GM10248 (cell line): ENCODE results near the gene CCDC8.

ENCODE experiments used
- CTCF ChIA-PET: fragments of 300-600 bp; sonication (Branson Sonifier 250); formaldehyde crosslinking; extraction: SDS; loops from one replicate; lab custom pipeline; 2021; ENCODE audit warnings: antibody characterized with exemption; lab: Yijun Ruan, JAX
- POLR2A ChIA-PET: fragments of 350-650 bp; sonication (Branson Sonifier 250); formaldehyde crosslinking; extraction: SDS; loops from one replicate; lab custom pipeline; 2020; ENCODE audit warnings: antibody characterized with exemption; lab: Yijun Ruan, JAX
- DNase-seq: peaks from one replicate; pipeline ENCODE4 v3.0.0; 2012; ENCODE audit errors: extremely low spot score
- TF ChIP-seq, protein P1 (sequence below): IDR thresholded peaks from 2 replicates; pipeline ENCODE4 v1.5.1; 2012; ENCODE audit warnings: mild to moderate bottlenecking, low read depth; ENCODE audit errors: extremely low read depth, missing control alignments, control extremely low read depth

Gene CCDC8

DNA sequence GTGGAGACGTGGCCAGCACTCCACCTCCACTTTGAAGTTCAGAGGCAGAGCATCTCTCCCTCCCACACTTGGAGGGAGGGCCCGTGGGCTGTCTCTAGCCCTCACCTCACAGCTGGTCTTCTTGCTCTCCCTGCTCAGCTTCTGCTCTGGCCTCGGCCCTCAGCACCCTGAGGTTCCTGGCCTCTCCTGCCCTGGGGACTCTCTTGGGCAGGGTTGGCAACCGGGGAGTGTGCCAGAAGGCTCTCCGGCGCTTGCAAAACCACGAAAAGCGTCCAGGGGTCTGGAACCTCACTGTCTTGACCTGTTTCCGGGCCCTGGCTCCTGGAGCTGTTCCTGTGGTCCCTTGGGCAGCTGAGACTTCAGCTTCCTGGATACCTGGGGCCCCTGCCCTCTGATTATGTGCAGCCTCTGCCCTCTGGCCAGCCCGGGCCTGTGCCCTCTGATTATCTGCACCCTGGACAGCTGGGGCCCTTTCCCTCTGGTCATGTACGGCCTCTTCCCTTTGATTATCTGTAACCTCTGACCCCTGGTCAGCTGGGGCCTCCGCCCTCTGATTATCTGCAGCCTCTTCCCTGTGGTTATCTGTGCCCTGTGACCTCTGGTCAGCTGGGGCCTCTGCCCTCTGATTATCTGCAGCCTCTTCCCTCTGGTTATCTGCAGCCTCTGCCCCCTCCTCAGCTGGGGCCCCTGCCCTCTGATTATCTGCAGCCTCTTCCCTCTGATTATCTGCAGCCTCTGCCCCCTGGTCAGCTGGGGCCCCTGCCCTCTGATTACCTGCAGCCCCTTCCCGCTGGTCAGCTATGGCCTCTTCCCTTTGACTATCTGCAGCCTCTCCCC is 2.1 kb downstream of the CCDC8 start:
- ChIA-PET POLR2A (no interaction called here), CTCF (interaction anchor here (1.2 kb wide), 1 partner anchor 15 kb away, joined by 3 read pairs; no protein-coding TSS in a partner anchor)

DNA sequence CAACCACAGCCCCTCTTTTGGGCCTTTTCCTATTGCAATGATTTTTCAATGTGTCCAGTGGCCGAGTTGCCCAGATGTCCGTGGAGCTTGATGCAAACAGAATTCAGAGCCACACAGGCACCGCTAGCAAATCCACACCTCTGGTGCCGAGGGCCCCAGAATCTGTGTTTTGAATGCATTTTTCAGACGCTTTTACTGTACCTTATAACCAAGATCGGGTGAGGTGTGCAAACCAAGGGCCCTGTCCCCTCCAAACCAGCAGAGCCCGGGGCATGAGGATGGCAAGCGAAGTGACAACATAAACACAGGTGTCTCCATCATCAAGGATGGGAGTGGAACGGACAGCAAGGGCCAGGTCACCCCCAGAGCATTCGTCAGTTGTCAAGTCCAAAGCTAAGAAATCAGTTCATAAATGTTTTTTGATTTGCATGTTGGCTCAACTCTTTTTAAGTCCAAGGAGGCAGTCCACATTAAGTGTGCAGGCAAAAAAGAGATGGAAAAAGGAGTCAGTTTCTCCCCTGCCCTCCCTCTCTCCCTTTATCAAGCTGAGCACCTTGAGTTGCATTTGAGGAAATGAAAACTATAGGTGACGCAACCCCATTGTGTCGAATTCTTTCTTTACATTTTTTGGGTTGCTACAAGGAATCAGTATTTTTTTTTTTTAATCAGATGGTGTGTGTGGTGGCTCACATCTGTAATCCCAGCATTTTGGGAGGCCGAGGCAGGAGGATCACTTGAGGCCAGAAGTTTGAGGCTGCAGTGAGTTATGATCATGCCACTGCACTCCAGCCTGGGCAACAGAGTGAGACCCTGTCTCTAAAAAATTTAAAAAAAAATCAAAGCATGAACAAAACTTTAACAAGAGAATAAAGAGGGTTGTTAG is 2.9 kb downstream of the CCDC8 start:
- TF ChIP-seq, protein P1, sequence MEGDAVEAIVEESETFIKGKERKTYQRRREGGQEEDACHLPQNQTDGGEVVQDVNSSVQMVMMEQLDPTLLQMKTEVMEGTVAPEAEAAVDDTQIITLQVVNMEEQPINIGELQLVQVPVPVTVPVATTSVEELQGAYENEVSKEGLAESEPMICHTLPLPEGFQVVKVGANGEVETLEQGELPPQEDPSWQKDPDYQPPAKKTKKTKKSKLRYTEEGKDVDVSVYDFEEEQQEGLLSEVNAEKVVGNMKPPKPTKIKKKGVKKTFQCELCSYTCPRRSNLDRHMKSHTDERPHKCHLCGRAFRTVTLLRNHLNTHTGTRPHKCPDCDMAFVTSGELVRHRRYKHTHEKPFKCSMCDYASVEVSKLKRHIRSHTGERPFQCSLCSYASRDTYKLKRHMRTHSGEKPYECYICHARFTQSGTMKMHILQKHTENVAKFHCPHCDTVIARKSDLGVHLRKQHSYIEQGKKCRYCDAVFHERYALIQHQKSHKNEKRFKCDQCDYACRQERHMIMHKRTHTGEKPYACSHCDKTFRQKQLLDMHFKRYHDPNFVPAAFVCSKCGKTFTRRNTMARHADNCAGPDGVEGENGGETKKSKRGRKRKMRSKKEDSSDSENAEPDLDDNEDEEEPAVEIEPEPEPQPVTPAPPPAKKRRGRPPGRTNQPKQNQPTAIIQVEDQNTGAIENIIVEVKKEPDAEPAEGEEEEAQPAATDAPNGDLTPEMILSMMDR: no peak
- no peak for DNase-seq
- CTCF ChIA-PET: interaction anchor here (1.2 kb wide), 1 partner anchor 15 kb away, joined by 3 read pairs; no protein-coding TSS in a partner anchor
- POLR2A ChIA-PET: no interaction called here

More for the DNA sequence above, 2.1 kb downstream of the CCDC8 start:
- DNase-seq: no peak
- TF ChIP-seq, protein P1: no peak

DNA sequence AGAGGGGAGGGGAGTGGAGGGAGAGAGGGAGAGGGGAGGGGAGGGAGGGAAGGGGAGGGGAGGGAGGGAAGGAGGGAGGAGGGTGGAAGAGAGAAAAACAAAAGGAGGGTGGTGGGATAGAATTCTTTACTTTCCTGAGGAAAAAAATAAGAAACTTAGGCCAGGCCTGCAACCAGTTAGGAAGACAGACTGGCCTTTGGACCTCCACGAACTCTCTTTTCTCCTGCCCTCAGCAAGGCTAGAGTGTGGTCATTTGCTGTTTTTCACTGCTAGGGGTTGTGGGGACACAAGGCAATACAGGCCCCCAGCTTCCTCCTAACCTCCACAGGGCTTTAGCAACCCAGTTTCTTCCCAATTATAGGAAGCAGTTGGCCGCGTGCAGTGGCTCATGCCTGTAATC is 4.2 kb downstream of the CCDC8 start:
- TF ChIP-seq, protein P1: no peak
- ChIA-PET POLR2A (no interaction called here), CTCF (no interaction called here)
- DNase-seq: no peak

DNA sequence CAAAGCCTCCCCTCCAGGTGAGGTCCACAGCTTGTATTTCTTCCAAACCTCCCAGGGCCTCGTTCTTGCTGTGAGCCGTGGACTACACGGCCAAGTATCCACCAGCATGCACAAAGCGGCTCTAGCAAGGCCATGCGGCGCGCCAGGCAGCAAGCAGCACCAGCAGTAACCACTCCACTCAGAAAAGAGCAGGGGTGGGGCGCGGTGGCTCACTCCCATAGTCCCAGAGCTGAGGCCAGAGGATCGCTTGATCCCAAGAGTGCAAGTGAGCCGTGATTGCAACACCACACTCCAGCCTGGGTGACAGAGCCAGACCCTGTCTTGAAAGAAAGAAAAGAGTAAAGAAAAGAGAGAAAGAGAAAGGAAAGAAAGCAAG is 4.7 kb downstream of the CCDC8 start:
- POLR2A ChIA-PET: no interaction called here
- TF ChIP-seq, protein P1: no peak
- no peak for DNase-seq
- CTCF ChIA-PET: no interaction called here

DNA sequence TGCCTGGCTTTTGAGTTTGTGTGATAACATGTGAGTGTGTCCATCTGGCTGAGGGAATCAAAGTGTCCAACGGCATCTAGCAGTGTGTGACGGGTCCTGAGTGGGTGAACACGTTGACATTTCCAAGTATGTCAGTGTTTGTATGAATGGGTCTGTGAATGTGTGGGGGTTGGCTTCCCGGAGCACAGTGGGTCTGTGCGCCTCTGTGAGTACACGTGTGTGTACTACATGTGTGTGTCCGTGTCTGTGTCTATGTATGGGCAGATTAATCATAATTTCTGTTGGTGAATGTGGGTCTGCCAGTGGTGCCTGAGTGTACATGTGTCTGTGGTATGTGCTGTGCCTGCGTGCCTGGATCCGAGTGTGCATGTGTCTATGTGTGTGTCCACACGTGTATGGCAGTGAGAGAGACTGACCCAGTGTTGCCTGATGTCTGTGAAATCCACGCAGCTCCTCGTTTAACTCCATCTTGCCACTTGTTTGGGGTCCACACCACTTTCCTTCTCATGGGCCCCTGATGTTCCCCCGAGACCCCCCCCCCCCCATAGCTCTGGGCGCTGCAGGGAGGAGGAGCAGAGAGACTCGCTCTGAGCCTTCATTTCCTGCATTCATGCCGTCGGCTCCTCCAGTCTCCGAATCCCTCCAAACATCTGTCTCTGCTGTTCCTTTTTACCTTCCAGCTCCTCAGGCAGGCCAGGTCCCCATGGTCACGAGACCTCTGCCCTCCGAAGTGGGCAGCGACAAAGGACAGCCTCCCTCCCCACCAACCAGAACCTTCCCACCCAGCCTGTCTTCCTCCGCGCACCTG is 5.3 kb downstream of the CCDC8 start:
- TF ChIP-seq, protein P1: no peak

DNA sequence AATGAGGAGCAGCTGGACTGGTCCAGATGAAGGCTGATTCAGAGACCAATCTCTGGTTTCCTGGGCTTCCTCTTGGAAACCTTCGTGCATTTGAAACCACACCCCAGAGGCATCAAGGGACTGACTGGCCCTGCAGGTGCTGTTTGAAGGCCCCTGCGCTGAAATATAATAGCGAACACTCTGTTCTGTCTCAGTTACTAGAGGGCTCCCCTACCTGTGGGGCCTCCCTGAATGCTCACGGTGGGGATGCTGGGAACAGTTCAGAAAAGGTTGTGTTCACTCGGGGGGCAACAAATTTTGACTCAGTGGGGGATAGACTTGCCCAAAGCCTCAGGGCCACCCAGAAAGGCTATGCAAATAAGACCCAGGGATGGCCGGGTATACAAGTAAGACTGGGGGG is 6.4 kb downstream of the CCDC8 start:
- no peak for DNase-seq
- TF ChIP-seq, protein P1: no peak
- CTCF ChIA-PET: interaction anchor here (2.7 kb wide), 1 partner anchor 11 kb away, joined by 13 read pairs; no protein-coding TSS in a partner anchor
- POLR2A ChIA-PET: no interaction called here

More for the DNA sequence above, 5.3 kb downstream of the CCDC8 start:
- POLR2A ChIA-PET: no interaction called here
- DNase-seq: no peak
- CTCF ChIA-PET: no interaction called here
